H9 (cell line): ENCODE data around the gene PHAF1. TPM values are rescaled to one million over a fixed set of nuclear protein-coding genes. Genes with fewer than 3 reads are reported as not detected.

Source experiments
- DNase-seq: peaks from one replicate; pipeline ENCODE4 v3.0.0-alpha.2; 2017
- H2AFZ ChIP-seq: one replicate; pipeline ENCODE4 v1.6.1; 2013; ENCODE audit warnings: mild to moderate bottlenecking, low read length, control low read depth, moderate library complexity
- H2AK5ac ChIP-seq: 2 replicates; pipeline ENCODE4 v1.6.1; 2013; ENCODE audit warnings: low read length, control low read depth, mixed read lengths; ENCODE audit not compliant: insufficient read length
- H2BK120ac ChIP-seq: one replicate; pipeline ENCODE4 v1.6.1; 2013; ENCODE audit warnings: low read depth, mild to moderate bottlenecking, low read length, control low read depth, inconsistent platforms; ENCODE audit not compliant: poor library complexity, severe bottlenecking
- H2BK12ac ChIP-seq: 2 replicates; pipeline ENCODE4 v1.6.1; 2013; ENCODE audit warnings: low read length, control low read depth, mixed read lengths, low read depth; ENCODE audit not compliant: insufficient read length
- H2BK15ac ChIP-seq: 2 replicates; pipeline ENCODE4 v1.6.1; 2013; ENCODE audit warnings: low read depth, low read length, control low read depth
- H2BK20ac ChIP-seq: one replicate; pipeline ENCODE4 v1.6.1; 2013; ENCODE audit warnings: low read depth, mild to moderate bottlenecking, low read length, control low read depth, inconsistent platforms; ENCODE audit not compliant: poor library complexity, severe bottlenecking
- H2BK5ac ChIP-seq: 2 replicates; pipeline ENCODE4 v1.6.1; 2013; ENCODE audit warnings: low read length, control low read depth, mixed read lengths; ENCODE audit not compliant: insufficient read length
- H3K14ac ChIP-seq: 2 replicates; pipeline ENCODE4 v1.6.1; 2013; ENCODE audit warnings: low read length, control low read depth; ENCODE audit not compliant: insufficient read depth
- H3K18ac ChIP-seq: 2 replicates; pipeline ENCODE4 v1.6.1; 2013; ENCODE audit warnings: low read depth, mild to moderate bottlenecking, mixed read lengths, low read length, control low read depth; ENCODE audit not compliant: insufficient read length
- H3K23ac ChIP-seq: 2 replicates; pipeline ENCODE4 v1.6.1; 2013; ENCODE audit warnings: low read length, control low read depth, mixed read lengths, low read depth; ENCODE audit not compliant: insufficient read length
- H3K23me2 ChIP-seq: 2 replicates; pipeline ENCODE4 v1.6.1; 2013; ENCODE audit warnings: low read depth, mild to moderate bottlenecking, mixed read lengths, low read length, control low read depth; ENCODE audit not compliant: insufficient read length, poor library complexity, severe bottlenecking
- H3K27ac ChIP-seq: 2 replicates; pipeline ENCODE4 v1.5.1; 2013; ENCODE audit warnings: low read length, control low read depth, mixed read lengths, low read depth; ENCODE audit not compliant: insufficient read length
- H3K27me3 ChIP-seq: 2 replicates; pipeline ENCODE4 v1.6.1; 2013; ENCODE audit warnings: low read length, control low read depth, inconsistent platforms; ENCODE audit not compliant: insufficient read depth
- H3K4ac ChIP-seq: 2 replicates; pipeline ENCODE4 v1.6.1; 2013; ENCODE audit warnings: low read depth, mild to moderate bottlenecking, control low read depth, inconsistent platforms, low read length, moderate library complexity
- H3K4me1 ChIP-seq: 2 replicates; pipeline ENCODE4 v1.6.1; 2013; ENCODE audit warnings: low read length, control low read depth, inconsistent platforms; ENCODE audit not compliant: insufficient read depth
- H3K4me2 ChIP-seq: 2 replicates; pipeline ENCODE4 v1.6.1; 2013; ENCODE audit warnings: low read length, control low read depth, mixed read lengths; ENCODE audit not compliant: insufficient read length, insufficient read depth
- H3K56ac ChIP-seq: 2 replicates; pipeline ENCODE4 v1.6.1; 2013; ENCODE audit warnings: low read depth, mild to moderate bottlenecking, mixed read lengths, low read length, control low read depth; ENCODE audit not compliant: insufficient read length
- H3K79me1 ChIP-seq: 2 replicates; pipeline ENCODE4 v1.6.1; 2013; ENCODE audit warnings: low read depth, mild to moderate bottlenecking, moderate library complexity, low read length, control low read depth, inconsistent platforms; ENCODE audit not compliant: insufficient read depth, poor library complexity, severe bottlenecking
- H3K79me2 ChIP-seq: 2 replicates; pipeline ENCODE4 v1.6.1; 2013; ENCODE audit warnings: low read length, control low read depth, inconsistent platforms; ENCODE audit not compliant: insufficient read depth
- H3K9ac ChIP-seq: 2 replicates; pipeline ENCODE4 v1.6.1; 2013; ENCODE audit warnings: low read length, control low read depth, mixed read lengths; ENCODE audit not compliant: insufficient read length; ENCODE audit errors: extremely low read depth
- H3K9me3 ChIP-seq: one replicate; pipeline ENCODE4 v1.6.1; 2013; ENCODE audit warnings: low read depth, low read length, inconsistent platforms; ENCODE audit not compliant: control insufficient read depth
- H3T11ph ChIP-seq: one replicate; pipeline ENCODE4 v1.6.1; 2013; ENCODE audit warnings: mild to moderate bottlenecking, low read length, control low read depth, inconsistent platforms
- H4K20me1 ChIP-seq: one replicate; pipeline ENCODE4 v1.6.1; 2013; ENCODE audit not compliant: control insufficient read depth, insufficient read length, insufficient read depth
- H4K5ac ChIP-seq: 2 replicates; pipeline ENCODE4 v1.6.1; 2013; ENCODE audit warnings: low read depth, mild to moderate bottlenecking, mixed read lengths, low read length, control low read depth; ENCODE audit not compliant: insufficient read length
- H4K8ac ChIP-seq: replicated peaks from 2 replicates; pipeline ENCODE4 v1.6.1; 2013; ENCODE audit warnings: low read length, control low read depth, mixed read lengths, low read depth; ENCODE audit not compliant: insufficient read length
- H4K91ac ChIP-seq: 2 replicates; pipeline ENCODE4 v1.6.1; 2013; ENCODE audit warnings: low read depth, mild to moderate bottlenecking, moderate library complexity, mixed read lengths, low read length, control low read depth; ENCODE audit not compliant: insufficient read length
- H3K27ac Mint-ChIP-seq, 3 experiments: 2 replicates in 2 of 3; 3 replicates in 1 of 3; pipeline ENCODE4 v1.8.0; 2020 to 2021; ENCODE audit warnings: mixed read lengths in 3 of 3, mild to moderate bottlenecking in 1 of 3, moderate library complexity in 1 of 3
- H3K27me3 Mint-ChIP-seq: 2 replicates; pipeline ENCODE4 v1.8.0; 2021; ENCODE audit warnings: low read depth, mild to moderate bottlenecking, moderate library complexity, mixed read lengths
- H3K36me3 Mint-ChIP-seq, 3 experiments: 2 replicates in 2 of 3; 3 replicates in 1 of 3; pipeline ENCODE4 v1.8.0; 2020 to 2021; ENCODE audit warnings: low read depth in 3 of 3, mixed read lengths in 3 of 3; ENCODE audit not compliant: insufficient read depth in 1 of 3
- H3K4me1 Mint-ChIP-seq, 2 experiments: 2 replicates each; pipeline ENCODE4 v1.8.0; 2020; ENCODE audit warnings: mixed read lengths in 2 of 2
- H3K4me3 Mint-ChIP-seq, 2 experiments: 2 replicates in 1 of 2; 3 replicates in 1 of 2; pipeline ENCODE4 v1.8.0; 2020 to 2021; ENCODE audit warnings: mild to moderate bottlenecking in 2 of 2, mixed read lengths in 2 of 2, moderate library complexity in 1 of 2
- H3K9me3 Mint-ChIP-seq, 2 experiments: 2 replicates in 1 of 2; 3 replicates in 1 of 2; pipeline ENCODE4 v1.8.0; 2020; ENCODE audit warnings: mild to moderate bottlenecking in 2 of 2, mixed read lengths in 2 of 2, moderate library complexity in 1 of 2
- CTCF ChIP-seq: fragments of 200-600 bp; sonication (generic); conservative IDR thresholded peaks from 3 replicates; pipeline ENCODE4 v1.8.0; 2021; ENCODE audit warnings: antibody characterized with exemption, mild to moderate bottlenecking
- WGBS: extraction: QIAGEN DNeasy Blood & Tissue Kit; methylation state at CpG from one replicate; pipeline ENCODE4 v1.1.7; 2013; ENCODE audit warnings: missing lambda C conversion rate, low lambda C conversion rate, mixed read lengths; ENCODE audit not compliant: insufficient read length; ENCODE audit errors: extremely low coverage; 5-methylcytosine and 5-hydroxymethylcytosine counted together
- total RNA-seq: library from RNA; stranded (reverse); gene quantifications from 2 replicates; pipeline ENCODE4 v1.2.1, GENCODE V29; 2021

PHAF1 gene
- total RNA-seq, 1 experiment from 2014 or later: 18.8 TPM

- Histone ChIP-seq H2BK15ac (no peak overlapping the region), H3K4me2 (peak overlapping the region; percentile 58), H2AK5ac (no peak overlapping the region), H3K4me1 (peaks cover 5% of the 10 kb centered on the region; the same call in 1 of the 2 replicates), H3K14ac (no peak overlapping the region), H4K91ac (no peak overlapping the region), H3K9ac (no peak overlapping the region), H3K9me3 (no peaks in the 10 kb centered on the region), H3K18ac (no peak overlapping the region), H2AFZ (no peak overlapping the region), H2BK12ac (no peak overlapping the region), H3K23me2 (peaks cover 27% of the 10 kb centered on the region), H3K4ac (no peak overlapping the region), H3K56ac (no peak overlapping the region), H3T11ph (no peak overlapping the region), H4K8ac (no peak overlapping the region), H3K79me1 (no peaks in the 10 kb centered on the region), H3K27me3 (peaks cover 33% of the 10 kb centered on the region; the same call in 1 of the 2 replicates), H4K20me1 (no peaks in the 10 kb centered on the region), H2BK20ac (no peak overlapping the region), H3K27ac (no peak overlapping the region), H3K23ac (no peak overlapping the region), H3K79me2 (no peaks in the 10 kb centered on the region), H2BK5ac (no peak overlapping the region), H4K5ac (no peak overlapping the region), H2BK120ac (no peak overlapping the region)
- Mint-ChIP-seq H3K4me3 (peak overlapping the region; percentile 71 to 89), H3K4me1 (peaks cover 40 to 46% of the 10 kb centered on the region in 2 experiments), H3K27ac (no peak overlapping the region), H3K36me3 (peaks cover 0 to 6% (median 6%) of the 10 kb centered on the region in 3 experiments; a peak in 2 of 7 replicates), H3K9me3 (no peaks in the 10 kb centered on the region; a peak in 1 of 5 replicates), H3K27me3 (peaks cover 75% of the 10 kb centered on the region)
- TF ChIP-seq CTCF: peak; percentile 22; the same call in 1 of the 3 replicates
- DNase-seq: peak; percentile 84
- WGBS: no CpG with 5 or more reads among the region's 71 CpGs
Observed at GRCh38 chr16:67173808-67174705, 64.3 kb downstream of the PHAF1 start.
